Osteoblast (primary cell): ENCODE data around the gene RALGPS1. TPM values are rescaled to one million over a fixed set of nuclear protein-coding genes. Genes with fewer than 3 reads are reported as not detected.
A peak's percentile ranks its signal among the peaks of the same experiment; 100 is the strongest.

Source experiments
- DNase-seq: peaks from one replicate; pipeline ENCODE4 v3.0.0; 2011; ENCODE audit warnings: low spot score, mixed read lengths; ENCODE audit not compliant: insufficient read length; ENCODE audit errors: missing footprints
- H2AFZ ChIP-seq: 2 replicates; pipeline ENCODE4 v1.6.0; 2011; ENCODE audit warnings: mild to moderate bottlenecking, low read length
- H3K27ac ChIP-seq: 2 replicates; pipeline ENCODE4 v1.5.1; 2011; ENCODE audit warnings: mild to moderate bottlenecking, low read depth, low read length, moderate library complexity
- H3K27me3 ChIP-seq: 2 replicates; pipeline ENCODE4 v1.6.0; 2012; ENCODE audit warnings: mild to moderate bottlenecking, control low read depth, inconsistent platforms, low read length, moderate library complexity; ENCODE audit not compliant: insufficient read depth
- H3K36me3 ChIP-seq: 2 replicates; pipeline ENCODE4 v1.5.1; 2011; ENCODE audit warnings: mild to moderate bottlenecking, low read length, control low read depth, moderate library complexity; ENCODE audit not compliant: insufficient read depth
- H3K4me1 ChIP-seq: 2 replicates; pipeline ENCODE4 v1.5.1; 2011; ENCODE audit warnings: mild to moderate bottlenecking, low read length, control low read depth, moderate library complexity; ENCODE audit not compliant: insufficient read depth
- H3K4me2 ChIP-seq: 2 replicates; pipeline ENCODE4 v1.6.0; 2011; ENCODE audit warnings: mild to moderate bottlenecking, low read length; ENCODE audit not compliant: insufficient read depth
- H3K4me3 ChIP-seq: fragments of 200-600 bp; sonication (generic); 3 replicates; pipeline ENCODE4 v1.5.1; 2012; ENCODE audit warnings: mild to moderate bottlenecking, low read length, inconsistent platforms; ENCODE audit not compliant: insufficient read depth
- H3K79me2 ChIP-seq: 2 replicates; pipeline ENCODE4 v1.6.0; 2012; ENCODE audit warnings: mild to moderate bottlenecking, low read length, control low read depth, inconsistent platforms; ENCODE audit not compliant: insufficient read depth
- H3K9me3 ChIP-seq: 2 replicates; pipeline ENCODE4 v1.5.1; 2011; ENCODE audit warnings: low read depth, low read length, control low read depth
- H4K20me1 ChIP-seq: 2 replicates; pipeline ENCODE4 v1.6.0; 2012; ENCODE audit warnings: mild to moderate bottlenecking, low read length, control low read depth; ENCODE audit not compliant: insufficient read depth
- CTCF ChIP-seq: IDR thresholded peaks from 2 replicates; pipeline ENCODE4 v1.5.1; 2011; ENCODE audit warnings: mild to moderate bottlenecking, low read depth, low read length, moderate library complexity; ENCODE audit errors: extremely low read depth
- total RNA-seq: library from RNA; depleted of rRNA; stranded (reverse); fragments of >200 nt; gene quantifications from 2 replicates; pipeline ENCODE4 v1.2.3, GENCODE V29; 2012

RALGPS1 gene
- total RNA-seq, 1 donor: 5.1 TPM

DNA sequence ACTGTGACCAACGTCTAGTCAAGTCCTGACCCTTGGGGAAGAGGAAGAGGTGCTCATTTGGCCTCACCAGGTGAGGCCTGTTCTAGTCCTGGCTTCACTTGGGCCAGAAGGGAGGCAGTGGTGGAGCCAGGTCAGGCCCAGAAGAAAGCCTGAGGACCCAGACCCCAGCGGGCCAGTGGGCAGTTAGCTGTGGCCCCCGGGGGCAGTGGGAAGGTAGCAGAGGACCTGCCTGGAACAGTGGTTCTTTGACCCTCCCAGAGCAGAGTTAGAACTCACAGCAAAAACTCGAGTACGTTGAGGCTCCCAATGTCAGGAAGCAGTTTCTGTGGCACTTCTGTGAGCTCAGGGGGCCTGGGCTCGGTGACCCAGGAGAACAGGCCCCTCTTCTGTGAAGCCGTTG, 284.0 kb downstream of the RALGPS1 start:
- Histone ChIP-seq H3K27me3 (no peaks in the 10 kb centered on the region), H3K36me3 (no peaks in the 10 kb centered on the region), H3K9me3 (no peaks in the 10 kb centered on the region), H3K4me2 (no peak overlapping the region), H3K4me3 (no peak overlapping the region), H3K4me1 (no peaks in the 10 kb centered on the region), H3K79me2 (no peaks in the 10 kb centered on the region), H3K27ac (no peak overlapping the region), H2AFZ (no peak overlapping the region), H4K20me1 (no peaks in the 10 kb centered on the region)
- peak; percentile 2 for DNase-seq
- TF ChIP-seq CTCF: no peak

DNA sequence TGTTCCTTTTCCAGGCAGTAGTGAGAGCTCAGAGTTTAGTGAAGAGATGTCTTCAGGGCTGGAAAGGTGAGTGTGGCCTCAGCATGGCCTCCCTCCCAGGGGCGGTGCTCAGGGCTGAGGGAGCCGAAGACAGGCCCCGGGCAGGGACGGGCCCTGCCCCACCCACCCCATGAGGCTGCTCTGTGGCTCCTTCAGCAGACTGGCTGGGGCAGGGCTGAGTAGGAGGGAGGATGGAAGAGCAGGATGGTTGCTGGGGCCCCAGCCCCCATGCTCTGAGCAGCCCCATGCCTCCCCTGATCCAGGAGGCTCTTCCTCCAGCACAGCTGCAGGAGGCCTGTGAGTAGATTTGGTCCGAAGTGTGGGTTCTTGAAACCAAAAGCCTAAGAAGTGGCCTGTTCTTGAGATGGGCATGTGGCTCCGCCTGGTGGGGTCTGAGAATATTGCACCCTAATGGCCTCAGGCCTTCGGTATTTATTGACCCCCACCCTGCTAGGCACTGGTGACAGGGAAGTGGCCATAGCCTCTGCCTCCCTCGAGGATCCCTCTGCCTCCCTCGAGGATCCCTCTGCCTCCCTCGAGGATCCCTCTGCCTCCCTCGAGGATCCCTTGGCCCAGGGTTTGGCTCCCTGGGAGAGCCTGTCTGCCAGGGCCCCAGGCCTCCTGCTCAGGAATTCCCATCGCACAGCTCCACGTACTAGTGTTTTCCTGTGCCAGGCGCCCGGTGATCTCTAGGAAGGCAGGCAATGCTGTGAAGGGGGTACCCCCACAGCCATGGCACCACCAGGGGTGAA, 284.6 kb downstream of the RALGPS1 start:
- no peaks in the 10 kb centered on the region for H3K9me3 ChIP-seq
- H3K79me2 ChIP-seq: no peaks in the 10 kb centered on the region
- H2AFZ ChIP-seq: no peak overlapping the region
- no peak overlapping the region for H3K27ac ChIP-seq
- H3K4me2 ChIP-seq: no peak overlapping the region
- H3K4me3 ChIP-seq: no peak overlapping the region
- H3K4me1 ChIP-seq: no peaks in the 10 kb centered on the region
- DNase-seq: peak; percentile 98
- TF ChIP-seq CTCF: peak; percentile 94
- H3K36me3 ChIP-seq: no peaks in the 10 kb centered on the region
- no peaks in the 10 kb centered on the region for H4K20me1 ChIP-seq
- no peaks in the 10 kb centered on the region for H3K27me3 ChIP-seq

DNA sequence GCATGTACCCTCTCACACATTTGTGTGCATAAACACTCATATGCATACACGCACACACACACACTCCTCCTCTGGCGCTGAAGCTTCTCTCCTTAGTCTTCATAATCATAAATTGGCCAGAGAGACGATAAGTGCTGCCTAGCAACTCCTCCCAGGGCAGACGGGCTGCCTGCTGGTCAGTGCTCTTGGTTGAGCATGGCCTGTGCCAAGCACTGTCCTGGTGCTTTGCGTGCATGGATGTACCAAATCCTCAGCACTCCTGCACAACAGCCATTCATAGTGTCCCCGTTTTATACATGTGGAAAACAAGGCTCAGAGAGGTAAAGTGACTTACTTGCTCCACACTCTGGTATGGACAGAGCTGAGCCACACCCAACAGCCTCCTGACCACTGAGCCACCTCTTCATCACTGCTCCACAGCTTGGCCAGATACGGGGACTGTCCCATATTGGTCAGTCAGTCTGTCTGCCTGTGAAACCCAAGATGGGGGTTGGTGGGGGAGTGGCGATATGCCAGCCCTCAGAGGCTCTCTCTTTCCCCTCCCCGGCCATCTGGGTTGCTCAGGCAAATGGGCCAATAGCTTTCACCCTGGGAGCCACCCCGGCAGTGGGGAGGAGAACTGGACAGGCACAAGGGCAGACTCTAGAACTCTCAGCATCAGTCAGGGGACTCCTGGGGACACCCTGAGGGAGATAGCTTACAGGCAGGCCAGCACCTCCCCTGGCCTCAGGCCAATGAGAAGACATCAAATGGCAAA, 285.7 kb downstream of the RALGPS1 start:
- Histone ChIP-seq H3K79me2 (no peaks in the 10 kb centered on the region), H3K4me1 (no peaks in the 10 kb centered on the region), H2AFZ (no peak overlapping the region)

More for the DNA sequence above, 285.7 kb downstream of the RALGPS1 start:
- no peak for TF ChIP-seq CTCF
- DNase-seq: peak; percentile 69
- H3K36me3 ChIP-seq: no peaks in the 10 kb centered on the region
- no peak overlapping the region for H3K4me3 ChIP-seq
- no peaks in the 10 kb centered on the region for H3K9me3 ChIP-seq
- H3K4me2 ChIP-seq: no peak overlapping the region
- no peak overlapping the region for H3K27ac ChIP-seq
- peaks cover 4% of the 10 kb centered on the region for H3K27me3 ChIP-seq
- peaks cover 2% of the 10 kb centered on the region for H4K20me1 ChIP-seq
